ENCODE measurements around the gene CCNG1.

DNA sequence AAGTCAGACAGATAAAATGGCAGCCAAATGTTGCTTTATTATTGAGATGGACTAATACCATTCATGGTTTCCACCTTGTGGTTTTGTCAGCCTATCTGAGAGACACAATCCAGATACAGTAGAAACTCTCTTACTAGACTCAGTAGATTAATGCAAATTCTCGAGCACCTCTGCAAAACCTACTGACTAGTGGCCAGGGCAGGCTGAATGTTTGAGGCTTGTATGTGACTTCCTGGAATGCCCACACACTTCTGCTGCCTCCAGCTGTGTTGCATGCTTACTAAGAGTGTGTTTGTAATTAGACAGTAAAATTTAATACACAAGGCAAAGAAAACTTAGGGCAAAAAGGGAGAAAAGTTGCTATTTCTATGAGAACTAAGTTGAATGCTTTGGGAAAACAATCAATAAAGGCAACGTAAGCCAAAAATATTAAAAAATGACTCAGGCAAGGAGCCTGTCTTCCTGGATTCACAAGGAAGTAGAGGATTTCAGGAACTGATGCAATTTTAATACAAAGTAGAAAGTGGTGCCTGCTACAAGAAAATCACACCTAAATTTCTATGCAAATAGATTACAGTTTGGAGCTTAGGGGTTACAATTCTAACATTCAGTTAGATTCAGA, 30.2 kb upstream of the CCNG1 start:
- TF ChIP-seq EZH2 (IDR thresholded peaks at IDR 0.05) (no peak), POLR2AphosphoS5 (IDR thresholded peaks at IDR 0.05; ENCODE audit: borderline replicate concordance, low read depth, low read length) (no peak)

All from SK-N-MC (cell line).